Ascending aorta (tissue), 2 donors: ENCODE measurements around the gene LRRC14B. TPM values are rescaled to one million over a fixed set of nuclear protein-coding genes. Genes with fewer than 3 reads are reported as not detected.

Experiments used
- DNase-seq, 2 donors: peaks; one replicate each; pipeline ENCODE4 v3.0.0-alpha.2; 2019; ENCODE audit warnings: low spot score in 2 of 2
- H3K27ac ChIP-seq, 2 donors: fragments of 200-600 bp; sonication (generic); one replicate each; pipeline ENCODE4 v1.5.1; 2016 to 2017; ENCODE audit warnings: mild to moderate bottlenecking in 1 of 2
- H3K27me3 ChIP-seq: fragments of 200-600 bp; sonication (generic); one replicate; pipeline ENCODE4 v1.5.1; 2017
- H3K36me3 ChIP-seq, 2 donors: fragments of 200-600 bp; sonication (generic); one replicate each; pipeline ENCODE4 v1.5.1; 2016
- H3K4me1 ChIP-seq, 2 donors: fragments of 200-600 bp; sonication (generic); one replicate each; pipeline ENCODE4 v1.5.1; 2016 to 2017; ENCODE audit warnings: mild to moderate bottlenecking in 1 of 2
- H3K4me3 ChIP-seq, 2 donors: fragments of 200-600 bp; sonication (generic); one replicate each; pipeline ENCODE4 v1.5.1; 2016 to 2017; ENCODE audit warnings: mild to moderate bottlenecking in 1 of 2
- H3K9me3 ChIP-seq, 2 donors: fragments of 200-600 bp; sonication (generic); one replicate each; pipeline ENCODE4 v1.5.1; 2016
- intact Hi-C: fragments of 100-400 bp; cut with DNase I; formaldehyde crosslinking; loops from one replicate; pipeline ENCODE4 v1.15.1; 2023
- total RNA-seq: library from RNA; depleted of rRNA; stranded (reverse); fragments of >200 nt; gene quantifications from one replicate; pipeline ENCODE4 v1.1.0, GENCODE V29; 2016
- TF ChIP-seq, protein P1 (sequence below), 3 experiments: fragments of 200-600 bp in 2 of 3; fragments of 450-650 bp in 1 of 3; sonication (generic) in 2 of 3; IDR thresholded peaks; one replicate each; pipeline ENCODE4 v1.5.1; 2016 to 2019; ENCODE audit warnings: antibody characterized with exemption in 3 of 3, mild to moderate bottlenecking in 1 of 3, moderate library complexity in 1 of 3

Gene LRRC14B
- total RNA-seq, 1 donor from 2014 or later: not detected

DNA sequence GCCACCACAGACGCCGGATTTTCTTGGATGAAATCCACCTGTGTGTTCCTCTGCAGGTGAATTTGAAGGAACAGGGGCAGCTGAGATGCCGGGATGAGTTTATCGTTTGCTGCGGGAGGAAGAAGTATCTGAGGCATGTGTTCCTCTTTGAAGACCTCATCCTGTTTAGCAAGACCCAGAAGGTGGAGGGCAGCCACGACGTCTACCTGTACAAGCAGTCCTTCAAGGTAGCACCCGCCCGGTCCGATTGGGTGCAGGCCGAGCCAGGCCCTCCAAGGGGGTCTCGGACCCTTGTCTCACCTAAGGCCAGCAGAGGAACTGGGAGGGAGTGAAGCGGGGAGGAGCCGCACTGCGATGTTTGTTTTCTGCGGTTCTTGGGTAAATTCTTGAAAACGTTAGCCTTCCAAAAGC, 18.4 kb upstream of the LRRC14B start:
- H3K27ac ChIP-seq: no peak overlapping the region
- peak in 1 of 2 donors; percentile 39 for DNase-seq
- H3K9me3 ChIP-seq: no peaks in the 10 kb centered on the region
- TF ChIP-seq, protein P1, sequence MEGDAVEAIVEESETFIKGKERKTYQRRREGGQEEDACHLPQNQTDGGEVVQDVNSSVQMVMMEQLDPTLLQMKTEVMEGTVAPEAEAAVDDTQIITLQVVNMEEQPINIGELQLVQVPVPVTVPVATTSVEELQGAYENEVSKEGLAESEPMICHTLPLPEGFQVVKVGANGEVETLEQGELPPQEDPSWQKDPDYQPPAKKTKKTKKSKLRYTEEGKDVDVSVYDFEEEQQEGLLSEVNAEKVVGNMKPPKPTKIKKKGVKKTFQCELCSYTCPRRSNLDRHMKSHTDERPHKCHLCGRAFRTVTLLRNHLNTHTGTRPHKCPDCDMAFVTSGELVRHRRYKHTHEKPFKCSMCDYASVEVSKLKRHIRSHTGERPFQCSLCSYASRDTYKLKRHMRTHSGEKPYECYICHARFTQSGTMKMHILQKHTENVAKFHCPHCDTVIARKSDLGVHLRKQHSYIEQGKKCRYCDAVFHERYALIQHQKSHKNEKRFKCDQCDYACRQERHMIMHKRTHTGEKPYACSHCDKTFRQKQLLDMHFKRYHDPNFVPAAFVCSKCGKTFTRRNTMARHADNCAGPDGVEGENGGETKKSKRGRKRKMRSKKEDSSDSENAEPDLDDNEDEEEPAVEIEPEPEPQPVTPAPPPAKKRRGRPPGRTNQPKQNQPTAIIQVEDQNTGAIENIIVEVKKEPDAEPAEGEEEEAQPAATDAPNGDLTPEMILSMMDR (IDR thresholded peaks at IDR 0.05): no peak
- no peak overlapping the region for H3K4me3 ChIP-seq
- H3K36me3 ChIP-seq: no peaks in the 10 kb centered on the region
- intact Hi-C loops: no loop called here
- no peaks in the 10 kb centered on the region for H3K4me1 ChIP-seq
- H3K27me3 ChIP-seq: no peaks in the 10 kb centered on the region

DNA sequence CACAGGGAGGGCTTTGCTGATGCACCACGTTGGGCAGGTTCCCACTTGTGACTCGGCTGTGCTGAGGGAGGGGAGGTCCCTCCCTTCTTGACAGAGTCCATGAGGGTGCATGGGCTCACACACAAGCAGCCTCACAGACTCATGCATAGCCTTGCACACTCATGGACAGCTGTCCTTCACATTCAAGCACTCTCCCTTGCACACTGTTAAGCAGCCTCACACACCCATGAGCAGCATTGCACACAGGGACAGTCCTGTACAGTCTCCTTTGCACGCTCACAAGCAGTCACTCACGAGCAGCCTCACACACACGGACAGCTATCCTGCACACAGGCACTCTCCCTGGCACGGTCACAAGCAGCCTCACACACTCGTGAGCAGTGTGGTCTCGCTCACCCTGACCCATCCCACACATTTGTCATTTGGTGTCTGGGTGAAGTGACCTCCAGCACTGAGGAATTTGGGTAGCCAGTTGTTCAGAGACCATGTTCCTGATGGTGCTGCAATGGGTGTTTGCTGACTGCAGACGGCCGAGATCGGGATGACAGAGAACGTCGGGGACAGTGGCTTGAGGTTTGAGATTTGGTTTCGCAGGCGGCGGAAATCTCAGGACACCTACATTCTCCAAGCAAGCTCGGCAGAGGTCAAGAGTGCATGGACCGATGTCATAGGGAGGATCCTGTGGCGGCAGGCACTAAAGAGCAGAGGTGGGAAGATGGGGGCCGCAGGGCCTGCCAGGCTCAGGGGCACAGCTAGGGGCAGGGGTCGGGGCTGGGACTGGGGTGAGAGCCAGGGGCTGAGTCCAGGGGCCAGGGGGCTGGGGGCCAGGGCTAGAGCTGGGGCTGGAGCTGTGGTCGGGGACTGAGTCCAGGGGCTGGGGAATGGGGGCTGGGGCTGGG, 17.7 kb upstream of the LRRC14B start:
- no peaks in the 10 kb centered on the region for H3K36me3 ChIP-seq
- no peaks in the 10 kb centered on the region for H3K9me3 ChIP-seq
- no peaks in the 10 kb centered on the region for H3K4me1 ChIP-seq
- TF ChIP-seq, protein P1 (IDR thresholded peaks at IDR 0.05): no peak
- no peaks in the 10 kb centered on the region for H3K27me3 ChIP-seq
- intact Hi-C loops: no loop called here
- no peak for DNase-seq
- H3K4me3 ChIP-seq: no peak overlapping the region
- no peak overlapping the region for H3K27ac ChIP-seq

DNA sequence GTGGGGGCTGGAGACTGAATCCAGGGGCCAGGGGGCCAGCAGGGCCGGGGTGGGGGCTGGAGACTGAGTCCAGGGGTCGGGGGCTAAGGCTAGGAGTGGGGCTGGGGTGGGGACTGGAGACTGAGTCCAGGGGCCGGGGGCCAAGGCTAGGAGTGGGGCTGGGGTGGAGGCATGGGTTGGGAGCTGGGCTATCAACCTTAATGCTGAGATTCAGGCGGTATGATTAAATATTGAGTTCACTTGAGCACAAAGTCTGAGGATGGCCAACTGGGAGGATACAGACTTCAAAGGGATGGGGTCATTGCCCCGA, 17.0 kb upstream of the LRRC14B start:
- Histone ChIP-seq H3K36me3 (no peaks in the 10 kb centered on the region), H3K4me3 (no peak overlapping the region), H3K4me1 (no peaks in the 10 kb centered on the region), H3K27ac (no peak overlapping the region), H3K9me3 (no peaks in the 10 kb centered on the region), H3K27me3 (no peaks in the 10 kb centered on the region)
- no peak for DNase-seq
- TF ChIP-seq, protein P1 (IDR thresholded peaks at IDR 0.05): no peak
- intact Hi-C loops: no loop called here

DNA sequence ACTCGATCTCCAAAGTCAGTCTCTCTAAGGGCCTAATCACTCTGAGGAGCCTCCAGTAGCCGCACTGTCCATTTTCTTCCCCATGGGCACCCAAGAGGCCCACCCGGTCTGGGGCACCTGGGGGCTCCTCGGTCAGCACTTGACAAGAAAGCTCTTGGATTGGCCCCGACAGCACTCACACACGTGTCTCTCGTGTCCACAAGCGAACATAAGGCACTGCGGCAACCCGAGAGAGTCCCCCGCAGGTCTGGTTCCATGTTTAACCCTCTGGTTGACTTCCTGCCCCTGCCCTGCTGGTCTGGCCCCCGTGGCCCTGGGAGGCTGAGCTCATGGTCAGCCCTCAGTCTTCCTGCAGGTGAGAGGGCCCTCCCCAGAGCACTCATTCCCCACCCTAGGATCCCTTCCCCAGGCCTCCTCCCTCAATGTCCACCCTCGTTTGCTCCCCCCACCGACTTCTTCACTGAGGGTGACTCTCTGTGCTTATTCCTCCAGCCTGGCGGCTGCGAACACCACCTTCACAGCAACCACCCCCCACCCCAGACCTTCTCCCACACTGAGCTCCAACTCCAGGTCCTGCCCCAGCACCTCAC, 16.3 kb upstream of the LRRC14B start:
- no peak for DNase-seq
- intact Hi-C loops: no loop called here

DNA sequence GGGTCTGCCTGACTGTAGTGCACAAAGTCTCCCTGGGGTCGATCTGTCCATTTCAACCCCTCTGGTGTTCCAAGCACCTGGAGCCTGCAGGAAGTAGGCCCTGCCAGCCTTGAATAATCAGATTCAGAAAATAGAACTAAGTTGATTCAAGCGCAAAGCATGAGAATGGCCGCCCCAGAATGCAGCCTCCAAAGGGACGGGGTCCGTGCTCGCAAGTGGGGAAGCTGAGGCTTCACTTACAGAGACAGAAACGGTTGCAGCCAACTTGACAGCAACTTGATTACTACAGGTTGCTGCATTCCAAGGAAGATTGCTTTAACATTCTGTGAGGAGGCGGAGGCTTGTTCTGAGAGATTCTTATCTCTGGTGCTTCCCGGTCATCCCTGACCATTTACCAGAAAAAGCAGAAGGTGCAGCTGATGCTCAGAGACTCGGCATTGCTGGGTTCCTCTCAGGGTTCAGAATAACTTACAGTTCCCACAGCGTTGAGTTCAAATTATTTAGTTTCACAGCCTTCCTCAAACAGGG, 14.9 kb upstream of the LRRC14B start:
- H3K4me3 ChIP-seq: no peak overlapping the region
- H3K27me3 ChIP-seq: no peaks in the 10 kb centered on the region
- TF ChIP-seq, protein P1 (IDR thresholded peaks at IDR 0.05): no peak
- H3K9me3 ChIP-seq: no peaks in the 10 kb centered on the region
- H3K27ac ChIP-seq: no peak overlapping the region
- no peaks in the 10 kb centered on the region for H3K4me1 ChIP-seq
- intact Hi-C loops: no loop called here
- DNase-seq: no peak
- no peaks in the 10 kb centered on the region for H3K36me3 ChIP-seq

More for the DNA sequence above, 16.3 kb upstream of the LRRC14B start:
- no peaks in the 10 kb centered on the region for H3K9me3 ChIP-seq
- no peaks in the 10 kb centered on the region for H3K4me1 ChIP-seq
- no peaks in the 10 kb centered on the region for H3K27me3 ChIP-seq
- no peaks in the 10 kb centered on the region for H3K36me3 ChIP-seq
- no peak overlapping the region for H3K4me3 ChIP-seq
- TF ChIP-seq, protein P1 (IDR thresholded peaks at IDR 0.05): no peak
- H3K27ac ChIP-seq: no peak overlapping the region
